NCI-H82 treated with DMSO at 0.1 percent for 48 hours (cell line): Measurements from ENCODE around the gene TARBP1.
"Not testable (repeated sequence)": the region's sequence is repeated elsewhere in the genome, so short reads cannot be mapped to it uniquely, and the experiment has no call there.

Source experiments
- DNase-seq: peaks from one replicate; lab custom pipeline; 2025; ENCODE audit not compliant: unreplicated experiment; lab: John Stamatoyannopoulos, UW

Gene TARBP1

DNA sequence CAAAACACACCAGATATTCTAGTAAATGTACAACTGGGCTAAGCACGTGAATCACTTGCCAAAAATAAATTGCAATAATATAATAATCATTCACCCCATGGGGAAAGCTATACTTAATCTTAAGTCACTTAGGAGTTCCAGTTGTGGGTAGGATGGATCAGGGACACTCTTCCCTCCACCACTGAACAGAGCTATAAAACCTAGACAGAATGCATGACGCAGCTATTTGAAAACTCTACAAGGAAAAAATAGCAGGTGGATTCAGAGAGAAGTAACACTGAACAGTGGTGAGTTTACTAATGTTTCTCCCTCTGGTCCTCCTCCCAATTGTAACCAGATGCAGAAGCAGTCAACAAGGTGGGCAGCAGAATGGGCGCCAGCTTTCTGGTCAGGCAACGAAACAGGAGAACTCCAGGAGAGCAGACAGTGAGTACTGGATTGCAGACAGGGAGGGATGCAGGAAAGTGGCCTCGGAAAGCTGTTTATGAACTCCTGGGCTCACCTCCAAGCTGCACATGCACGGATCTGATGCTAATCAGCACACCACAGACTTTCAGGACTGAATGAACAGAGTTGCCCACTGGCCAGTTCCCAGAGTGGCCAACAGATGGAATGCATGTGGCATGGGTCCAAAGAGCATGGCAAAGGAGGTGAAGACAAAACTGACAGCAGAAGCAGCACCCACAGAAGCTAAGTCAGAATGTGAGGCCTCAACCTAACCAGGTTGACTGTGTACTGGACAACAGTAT, 41.4 kb downstream of the TARBP1 start:
- DNase-seq = no peak

DNA sequence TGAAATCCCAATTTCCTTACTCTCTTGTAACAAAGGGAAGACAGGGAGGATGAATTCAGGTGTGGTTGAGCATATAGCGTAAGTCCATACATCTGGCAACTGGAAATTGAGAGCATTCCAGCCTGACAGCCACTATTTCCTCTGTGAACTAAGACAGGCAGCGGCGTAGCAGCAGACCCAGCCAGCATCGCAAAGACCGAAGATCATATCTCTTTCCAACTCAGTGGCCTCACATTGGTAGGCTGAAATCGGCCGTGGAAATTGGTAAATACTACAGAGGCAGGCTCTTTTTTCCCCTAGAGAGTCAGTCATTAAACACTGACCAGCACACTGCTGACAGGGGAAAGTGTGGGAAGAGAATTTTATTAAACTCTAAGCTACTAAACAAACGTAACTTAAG, 43.4 kb downstream of the TARBP1 start:
- DNase-seq = no peak

DNA sequence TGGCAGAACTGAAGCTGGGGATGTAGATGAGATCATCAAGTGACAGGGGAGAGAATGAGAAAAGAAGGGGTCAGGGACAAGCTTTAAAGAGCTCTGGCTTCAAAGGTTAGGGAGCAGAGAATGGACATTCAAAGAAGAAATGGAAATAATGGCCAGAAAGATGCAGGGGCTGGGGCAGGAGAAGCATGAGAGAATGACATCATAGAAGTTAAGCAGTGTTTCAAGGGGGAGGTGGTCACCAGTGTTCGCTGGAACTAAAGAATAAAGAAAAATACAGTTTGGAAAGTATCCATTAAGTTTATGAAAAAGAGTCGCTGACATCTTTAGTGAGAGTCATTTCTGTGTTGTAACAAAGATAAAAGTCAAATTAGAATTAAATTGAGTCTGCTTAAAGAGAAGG, 44.3 kb downstream of the TARBP1 start:
- no peak for DNase-seq

DNA sequence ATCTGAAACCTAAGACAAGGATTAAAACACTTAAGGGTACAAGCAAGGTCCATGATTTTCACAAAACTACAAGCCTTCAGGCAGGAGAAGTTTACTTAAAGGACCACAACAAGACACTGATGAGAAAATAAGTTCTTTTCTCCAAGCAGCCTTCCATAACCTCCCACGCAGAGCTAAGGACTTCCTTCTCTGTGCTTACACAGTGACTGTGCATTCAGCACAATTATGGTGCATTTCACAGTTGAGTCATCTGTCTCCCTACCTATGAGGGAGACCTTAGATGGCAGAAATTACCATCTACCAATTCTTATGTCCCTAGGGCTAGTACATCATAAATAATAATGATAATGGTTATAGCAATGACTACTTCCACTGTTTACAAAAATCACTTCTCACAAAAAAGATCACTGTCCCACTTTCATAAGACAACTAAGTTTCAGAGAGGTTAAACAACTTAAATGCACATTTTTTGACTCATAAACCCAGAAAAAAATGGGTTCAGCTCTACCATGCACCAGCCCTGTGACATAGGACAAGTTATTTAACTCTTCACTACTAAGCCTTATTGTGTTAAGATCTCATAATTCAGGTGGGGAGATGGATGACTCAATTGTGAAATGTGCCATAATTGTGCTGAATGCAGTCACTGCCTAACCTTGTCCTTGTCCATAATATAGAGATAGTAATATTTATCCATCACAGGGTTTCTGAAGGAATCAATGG, 45.3 kb downstream of the TARBP1 start:
- no peak for DNase-seq

DNA sequence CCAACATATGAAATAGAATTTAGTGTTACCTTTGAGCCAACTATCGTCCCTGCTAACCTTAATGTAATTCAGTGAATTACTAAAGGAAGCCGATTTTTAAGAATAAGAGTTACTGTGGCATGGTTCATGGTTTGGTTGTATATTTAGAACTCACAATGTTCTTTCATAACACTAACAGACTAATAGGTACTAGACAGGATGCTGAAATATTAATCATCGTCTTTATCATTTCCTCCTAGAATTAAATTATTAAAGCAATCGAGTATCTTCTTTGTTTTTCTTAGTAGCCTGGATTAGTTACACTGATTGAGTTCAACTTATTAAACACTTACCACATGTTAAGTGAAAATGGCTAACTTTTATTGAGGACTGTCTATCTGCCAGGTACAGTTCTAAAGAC, 47.7 kb downstream of the TARBP1 start:
- no peak for DNase-seq

DNA sequence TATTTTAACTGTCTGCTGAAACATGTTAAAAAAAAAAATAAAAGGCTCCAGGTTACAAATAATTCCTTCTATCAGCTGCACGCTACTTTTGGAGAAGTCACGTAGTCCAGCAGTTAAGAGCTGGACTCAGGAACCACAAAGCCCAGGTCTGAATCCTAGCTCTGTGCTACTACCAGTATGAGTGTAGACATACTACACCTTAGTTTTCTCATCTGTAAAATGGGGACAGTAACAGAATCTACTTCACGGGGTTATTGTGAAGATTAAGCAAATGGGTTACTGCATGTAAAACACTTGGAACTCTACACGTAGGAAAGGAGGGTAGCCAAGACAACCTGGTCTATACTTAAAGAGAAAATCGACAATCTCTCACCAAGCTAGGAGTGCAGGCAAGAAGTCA, 48.3 kb downstream of the TARBP1 start:
- DNase-seq = no peak

DNA sequence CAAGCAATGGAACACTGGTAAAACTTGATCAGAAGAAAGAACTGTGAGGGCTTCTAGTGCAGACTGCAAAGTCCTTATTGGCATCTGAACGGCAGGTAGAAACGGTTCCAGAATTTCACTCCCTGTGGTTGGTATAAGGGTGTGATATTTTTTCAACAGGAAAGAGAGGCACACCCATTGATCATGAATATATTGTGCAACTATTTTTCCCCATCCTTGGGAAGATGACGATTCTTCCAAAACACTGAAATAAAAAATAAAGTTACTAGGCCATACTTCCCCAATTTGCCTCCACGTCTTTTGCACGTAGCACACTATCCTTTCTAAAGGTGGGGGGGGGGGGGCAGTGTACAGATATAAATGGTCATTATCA, 49.6 kb downstream of the TARBP1 start:
- DNase-seq = no peak

DNA sequence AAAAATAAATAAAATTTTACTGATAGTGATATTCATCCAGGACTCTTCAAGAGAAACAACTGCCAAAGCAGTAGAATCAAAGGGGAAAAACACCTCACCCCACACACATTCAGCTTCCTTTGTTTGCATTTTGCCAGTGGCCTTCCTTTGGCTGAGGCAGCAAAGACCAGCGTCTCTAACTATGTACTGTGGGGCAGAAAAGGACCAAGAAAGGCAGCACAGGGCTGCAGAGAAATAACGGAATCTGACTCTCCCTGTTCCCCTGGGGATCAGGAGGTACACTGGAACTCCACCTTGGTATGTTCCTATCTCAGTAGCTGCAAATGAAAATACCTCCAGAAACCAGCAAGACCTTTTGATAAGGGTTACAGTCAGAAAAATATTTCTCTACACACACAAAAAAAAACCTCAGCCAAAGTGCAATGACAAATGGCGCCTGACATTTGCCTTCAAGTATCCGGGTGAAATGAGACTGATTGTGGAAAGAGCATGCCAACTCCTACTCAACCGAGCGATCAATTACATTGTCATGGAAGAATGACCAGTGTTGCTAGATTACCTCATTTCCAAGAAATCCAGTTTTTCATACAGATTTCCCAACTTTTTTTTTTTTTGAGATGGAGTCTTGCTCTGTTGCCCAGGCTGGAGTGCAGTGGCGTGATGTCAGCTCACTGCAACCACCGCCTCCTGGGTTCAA, 50.9 kb downstream of the TARBP1 start:
- no peak for DNase-seq

DNA sequence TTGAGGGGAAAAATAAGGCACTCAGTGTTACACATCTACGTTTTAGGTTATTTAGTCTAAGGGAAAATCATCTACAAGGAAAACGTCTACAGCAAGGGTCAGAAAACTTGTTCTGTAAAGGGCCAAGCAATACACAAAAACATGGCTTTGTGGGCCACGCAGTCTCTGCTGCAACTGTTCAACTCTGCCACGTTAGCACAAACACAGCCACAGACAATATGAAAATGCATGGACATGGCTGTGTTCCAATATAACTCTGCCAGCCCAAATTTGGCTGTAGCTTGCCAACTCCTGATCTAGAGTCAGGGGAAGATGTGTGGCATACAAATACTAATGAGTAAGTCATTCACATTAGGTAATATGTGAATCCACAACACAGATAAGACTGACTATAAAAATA, 65.0 kb downstream of the TARBP1 start:
- DNase-seq = no peak

DNA sequence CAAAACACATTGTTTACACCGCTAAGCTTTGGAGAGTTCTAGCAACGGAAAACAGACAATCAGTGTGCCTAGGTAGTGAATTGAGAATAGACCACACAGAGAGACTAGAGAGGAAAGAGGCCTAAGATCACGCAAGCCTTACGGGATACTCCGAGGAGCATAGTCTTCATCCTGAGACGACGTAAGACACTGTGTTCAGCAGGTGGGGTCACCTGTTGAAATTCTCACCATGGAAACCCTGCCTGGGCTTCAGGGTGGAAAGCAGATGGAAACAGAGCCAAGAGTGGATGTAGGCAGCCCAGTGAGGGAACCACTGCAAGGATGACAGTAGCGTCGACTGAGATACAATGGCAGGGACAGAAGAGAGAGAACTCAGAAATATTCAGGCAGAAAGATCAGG, 65.5 kb downstream of the TARBP1 start:
- DNase-seq = no peak

DNA sequence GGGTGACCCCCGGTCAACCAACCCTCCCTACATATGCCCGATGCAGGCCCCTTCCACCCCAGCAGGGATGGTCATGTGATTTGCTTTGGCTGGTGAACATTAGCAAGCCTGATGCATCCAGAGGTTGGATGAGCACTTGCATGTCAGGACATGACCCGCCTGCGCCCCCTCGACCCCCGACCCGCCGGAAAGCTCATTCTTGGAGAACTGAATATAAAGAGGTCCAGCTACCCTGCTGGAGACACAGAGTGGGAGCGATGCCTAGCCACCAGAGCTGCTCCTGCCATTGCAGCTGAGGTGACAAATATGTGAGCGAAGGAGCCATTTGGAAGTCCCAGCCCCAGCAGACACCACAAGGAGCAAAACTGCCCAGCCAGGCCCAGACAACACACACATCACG, 66.1 kb downstream of the TARBP1 start:
- DNase-seq = no peak

DNA sequence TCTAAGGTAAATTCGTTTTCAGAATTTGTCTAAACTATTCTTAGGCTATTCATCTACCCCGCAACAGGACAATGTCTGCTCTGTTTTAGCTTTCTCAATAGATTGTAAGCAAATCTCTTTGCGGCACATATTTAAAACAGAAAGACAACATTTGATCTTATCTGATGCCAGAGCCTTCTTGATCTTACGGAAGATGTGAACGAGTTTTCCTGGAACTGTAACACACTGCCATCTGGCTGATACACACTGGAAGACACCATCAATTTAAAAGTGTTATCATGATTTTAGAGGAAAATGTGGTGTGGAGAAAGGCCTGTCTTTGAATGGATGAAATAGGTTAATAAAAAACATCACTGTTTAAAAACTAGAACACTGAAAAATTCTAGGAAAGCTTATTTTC, 69.7 kb downstream of the TARBP1 start:
- no peak for DNase-seq

DNA sequence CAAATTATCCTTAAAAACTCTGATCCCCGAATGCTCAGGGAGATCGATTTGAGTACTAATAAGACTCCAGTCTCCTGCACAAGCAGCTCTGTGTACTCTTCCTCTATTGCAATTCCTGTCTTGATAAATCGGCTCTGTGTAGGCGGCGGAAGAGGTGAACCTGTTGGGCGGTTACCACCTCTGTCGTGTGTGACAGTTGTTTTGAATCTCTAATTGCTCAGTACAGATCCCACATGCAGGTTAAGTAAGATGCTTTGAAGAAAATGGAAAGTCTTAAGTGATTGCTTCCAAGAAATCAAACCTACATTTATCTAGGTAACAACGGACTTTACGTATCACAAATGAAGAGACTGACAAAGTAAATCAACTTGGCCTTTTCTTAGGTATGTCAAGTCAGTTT, 70.2 kb downstream of the TARBP1 start:
- DNase-seq = no peak

DNA sequence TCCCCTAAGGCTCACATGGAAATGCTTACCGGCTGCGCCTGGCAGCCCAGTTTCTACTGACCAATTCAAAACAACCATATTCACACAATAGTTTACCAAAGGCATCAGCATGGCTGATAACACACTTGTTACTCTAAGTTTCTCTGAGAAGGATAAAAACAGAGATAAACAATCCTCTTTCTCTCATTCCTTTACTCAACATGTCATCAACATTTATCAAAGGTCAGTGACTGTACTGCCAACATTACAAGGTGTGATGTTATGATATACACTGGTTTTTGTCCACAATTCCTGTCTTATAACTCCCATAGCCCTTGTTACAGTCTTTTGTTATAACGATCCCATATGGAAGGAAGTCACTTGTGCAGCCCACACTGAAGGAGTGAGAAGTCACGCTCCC, 72.1 kb downstream of the TARBP1 start:
- no peak for DNase-seq

DNA sequence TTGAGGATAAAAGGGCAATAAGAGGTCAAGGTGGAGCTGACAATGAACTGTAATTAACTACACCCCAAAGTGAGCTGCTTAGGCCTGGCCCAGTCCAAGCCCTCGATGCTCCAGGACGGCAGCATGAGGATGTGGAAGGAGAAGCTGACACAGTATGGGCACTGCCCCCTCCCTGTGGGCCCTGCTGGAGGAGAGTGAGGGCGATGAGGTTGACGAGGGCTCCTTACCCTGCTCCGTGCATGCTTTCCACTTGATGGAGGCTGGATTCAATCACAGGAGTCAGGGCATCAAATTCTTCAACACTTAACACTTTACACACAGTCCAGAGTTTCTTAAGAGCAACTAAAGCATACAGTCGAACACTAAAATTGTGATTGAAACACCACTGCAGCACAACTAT, 73.3 kb downstream of the TARBP1 start:
- no peak for DNase-seq

DNA sequence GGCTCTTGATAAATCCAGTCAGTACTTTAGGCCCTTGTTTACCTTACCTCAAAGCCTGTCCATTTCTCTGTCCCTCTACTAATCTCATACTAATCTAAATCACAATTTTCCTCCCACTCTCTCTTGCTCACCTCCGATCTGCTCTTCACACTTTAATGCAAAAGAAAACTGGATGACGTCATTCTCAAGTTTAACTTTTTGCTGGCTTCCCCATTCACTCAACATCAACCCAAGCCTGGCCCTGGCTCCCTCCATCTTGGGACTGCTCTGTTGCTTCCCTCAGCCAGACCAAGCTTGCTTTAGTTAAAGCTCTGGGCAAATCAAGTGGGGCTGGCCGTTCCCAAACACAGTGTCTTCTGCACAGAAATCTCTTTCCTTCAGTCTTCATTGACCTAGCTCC, 76.0 kb downstream of the TARBP1 start:
- no peak for DNase-seq

DNA sequence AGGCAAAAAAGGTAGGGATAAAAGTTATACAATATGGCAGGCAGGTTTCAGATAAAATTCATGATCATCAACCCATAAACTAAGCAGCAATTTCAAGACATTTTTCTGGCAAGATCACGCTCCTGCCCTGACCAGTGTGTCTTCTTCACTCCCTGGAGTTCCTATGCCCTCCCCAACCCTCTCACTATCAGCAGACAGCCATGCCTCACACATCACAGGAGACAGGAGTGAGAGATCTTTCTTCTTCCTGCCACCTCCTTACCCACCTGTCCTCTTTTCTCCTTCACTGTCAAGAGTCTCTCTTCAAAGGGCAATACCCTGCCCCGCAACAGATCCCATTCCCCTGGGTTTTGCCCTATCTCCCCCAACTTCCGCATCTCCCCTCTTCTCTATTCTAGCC, 77.3 kb downstream of the TARBP1 start:
- no peak for DNase-seq

DNA sequence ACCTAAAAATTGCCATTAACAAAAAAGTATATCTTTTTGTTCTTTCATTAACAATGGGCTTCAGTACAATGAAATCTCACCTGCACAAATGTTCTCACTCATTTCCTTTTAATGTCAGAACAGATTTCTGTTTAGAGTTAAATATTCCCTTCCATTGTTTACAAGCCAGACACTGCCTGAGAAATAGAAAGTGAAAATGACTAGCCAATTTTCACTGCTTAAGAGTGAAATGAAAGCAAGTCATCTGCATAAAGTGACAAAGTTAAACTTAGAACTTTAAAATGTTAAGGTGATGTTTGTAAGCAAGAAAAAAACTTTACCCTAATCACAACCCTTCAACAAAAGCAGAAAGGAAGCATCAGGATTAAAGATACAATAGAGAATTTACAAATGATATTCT, 78.2 kb downstream of the TARBP1 start:
- no peak for DNase-seq

DNA sequence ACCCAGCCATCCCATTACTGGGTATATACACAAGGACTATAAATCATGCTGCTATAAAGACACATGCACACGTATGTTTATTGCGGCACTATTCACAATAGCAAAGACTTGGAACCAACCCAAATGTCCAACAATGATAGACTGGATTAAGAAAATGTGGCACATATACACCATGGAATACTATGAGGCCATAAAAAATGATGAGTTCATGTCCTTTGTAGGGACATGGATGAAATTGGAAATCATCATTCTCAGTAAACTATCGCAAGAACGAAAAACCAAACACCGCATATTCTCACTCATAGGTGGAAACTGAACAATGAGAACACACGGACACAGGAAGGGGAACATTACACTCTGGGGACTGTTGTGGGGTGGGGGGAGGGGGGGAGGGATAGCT, 79.5 kb downstream of the TARBP1 start:
- DNase-seq = not testable (repeated sequence)

DNA sequence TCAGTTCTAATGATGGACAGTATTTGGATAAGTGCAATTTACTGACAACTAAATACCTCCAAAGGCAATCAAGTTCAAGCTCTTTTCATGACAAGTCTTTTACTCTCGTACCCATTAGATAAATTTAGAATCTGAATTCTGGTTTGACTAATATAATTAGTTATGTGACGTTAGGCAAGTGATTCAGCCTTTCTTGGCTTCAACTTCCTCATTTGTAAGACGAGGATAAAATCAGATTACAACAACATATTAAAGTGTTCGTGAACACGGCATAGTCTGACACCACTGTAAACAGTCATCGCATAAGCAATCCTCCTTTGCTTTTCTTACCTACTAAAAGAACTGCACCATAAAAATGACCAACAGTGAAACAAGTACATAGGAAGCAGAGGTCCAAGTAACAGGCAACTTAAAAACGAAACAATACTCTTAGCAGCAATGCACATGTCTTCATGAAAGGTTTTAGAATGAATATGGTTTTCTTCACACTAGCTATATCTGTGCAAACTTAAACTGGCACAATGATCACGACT, 80.1 kb downstream of the TARBP1 start:
- DNase-seq = no peak

DNA sequence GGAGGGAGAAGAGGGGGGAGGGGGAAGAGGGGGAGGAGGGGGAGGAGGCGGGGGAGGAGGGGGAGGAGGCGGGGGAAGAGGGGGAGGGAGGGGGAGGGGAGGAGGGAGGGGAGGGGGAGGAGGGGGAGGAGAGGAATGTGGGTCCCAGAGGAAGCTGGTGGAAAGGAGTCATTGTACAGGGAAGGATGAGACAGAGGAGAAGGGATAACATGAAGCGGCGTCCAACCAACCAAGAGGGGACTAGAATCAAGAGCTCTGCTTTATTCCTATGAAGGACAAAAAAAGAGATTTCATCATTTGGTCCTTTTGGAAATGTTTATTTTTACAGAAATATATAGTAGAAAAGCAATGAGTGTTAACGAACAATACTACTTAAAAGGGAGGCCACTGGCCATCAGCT, 81.2 kb downstream of the TARBP1 start:
- no peak for DNase-seq

DNA sequence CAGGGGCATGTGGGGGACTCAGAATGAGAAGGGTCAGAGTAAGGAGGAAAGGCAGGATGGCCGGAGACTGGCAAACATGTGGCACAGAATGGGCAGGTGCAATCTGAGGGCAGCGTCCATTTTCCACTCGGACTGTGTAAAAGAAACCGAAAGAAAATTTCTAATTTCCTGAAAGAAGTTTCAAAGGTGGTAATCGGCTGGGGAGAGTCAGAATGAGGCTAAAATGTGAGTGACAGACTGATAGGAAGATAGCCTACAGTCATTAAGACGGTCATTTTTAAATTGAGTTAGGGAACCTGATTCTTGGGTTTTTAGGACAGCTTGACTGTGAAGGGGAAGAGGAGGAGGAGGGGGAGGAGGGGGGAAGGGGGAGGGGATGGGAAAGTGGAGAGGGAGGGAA, 82.1 kb downstream of the TARBP1 start:
- no peak for DNase-seq
